Measurements from ENCODE around the gene CIC.

DNA sequence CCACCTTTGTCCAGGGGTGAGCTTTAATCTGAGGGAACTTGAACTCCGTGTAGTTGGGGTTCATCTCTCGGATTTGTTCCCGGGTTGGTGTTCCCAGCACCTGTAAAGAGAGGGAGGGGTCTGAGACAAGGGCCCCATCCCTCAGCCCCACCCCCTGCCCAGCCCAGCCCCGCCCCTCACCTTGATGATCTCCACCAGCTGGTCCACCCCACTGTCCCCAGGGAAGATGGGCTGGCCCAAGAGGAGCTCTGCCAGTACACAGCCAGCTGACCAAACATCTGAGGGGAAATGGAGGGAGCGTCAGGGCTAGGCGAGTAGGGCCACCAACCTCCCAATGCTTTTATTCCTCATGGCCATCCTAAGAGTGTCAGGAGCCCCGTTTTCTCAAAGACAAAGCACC, 35.9 kb upstream of the CIC start:
- TF ChIP-seq, protein P1, sequence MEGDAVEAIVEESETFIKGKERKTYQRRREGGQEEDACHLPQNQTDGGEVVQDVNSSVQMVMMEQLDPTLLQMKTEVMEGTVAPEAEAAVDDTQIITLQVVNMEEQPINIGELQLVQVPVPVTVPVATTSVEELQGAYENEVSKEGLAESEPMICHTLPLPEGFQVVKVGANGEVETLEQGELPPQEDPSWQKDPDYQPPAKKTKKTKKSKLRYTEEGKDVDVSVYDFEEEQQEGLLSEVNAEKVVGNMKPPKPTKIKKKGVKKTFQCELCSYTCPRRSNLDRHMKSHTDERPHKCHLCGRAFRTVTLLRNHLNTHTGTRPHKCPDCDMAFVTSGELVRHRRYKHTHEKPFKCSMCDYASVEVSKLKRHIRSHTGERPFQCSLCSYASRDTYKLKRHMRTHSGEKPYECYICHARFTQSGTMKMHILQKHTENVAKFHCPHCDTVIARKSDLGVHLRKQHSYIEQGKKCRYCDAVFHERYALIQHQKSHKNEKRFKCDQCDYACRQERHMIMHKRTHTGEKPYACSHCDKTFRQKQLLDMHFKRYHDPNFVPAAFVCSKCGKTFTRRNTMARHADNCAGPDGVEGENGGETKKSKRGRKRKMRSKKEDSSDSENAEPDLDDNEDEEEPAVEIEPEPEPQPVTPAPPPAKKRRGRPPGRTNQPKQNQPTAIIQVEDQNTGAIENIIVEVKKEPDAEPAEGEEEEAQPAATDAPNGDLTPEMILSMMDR (IDR thresholded peaks at IDR 0.05): no peak
- TF ChIP-seq ZFX (IDR thresholded peaks at IDR 0.05; ENCODE audit: borderline replicate concordance): no peak
